ENCODE data around the gene SRPK1. TPM values are rescaled to one million over a fixed set of nuclear protein-coding genes. Genes with fewer than 3 reads are reported as not detected.

The SRPK1 gene
- total RNA-seq, 1 donor from 2014 or later = 51.5 TPM

DNA sequence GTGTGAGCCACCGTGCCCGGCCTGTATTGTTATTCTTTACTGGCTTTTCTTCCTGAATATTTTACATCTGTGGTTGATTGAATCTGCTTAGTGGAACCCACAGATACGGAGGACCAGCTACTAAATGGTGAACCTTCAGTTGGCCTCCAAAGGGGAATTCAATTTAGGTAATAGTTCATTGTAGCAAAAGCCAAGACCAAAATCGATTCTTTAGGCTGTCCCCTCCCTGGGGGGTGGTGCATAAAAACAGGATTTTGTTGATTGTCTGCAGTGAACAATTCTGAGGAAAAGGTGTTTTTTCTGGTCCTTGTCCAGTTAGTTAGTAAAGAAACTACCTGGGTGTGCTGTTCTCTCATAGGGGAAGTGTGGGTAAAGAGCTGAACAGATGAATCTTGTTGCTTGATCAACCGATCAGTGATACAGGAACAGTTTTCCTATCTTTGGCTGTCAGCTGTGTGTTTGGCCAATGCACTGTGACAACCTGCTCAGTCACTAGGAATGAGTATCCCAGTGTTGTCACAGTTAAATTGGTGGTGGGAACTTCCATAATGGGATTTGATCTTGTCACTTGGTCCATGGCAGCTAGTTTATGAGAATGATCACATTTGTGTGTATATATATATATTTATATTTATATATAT lies 96.2 kb downstream of the SRPK1 start:
- no peak overlapping the region for H3K27ac Mint-ChIP-seq
- DNase-seq (no peak), ATAC-seq (ENCODE audit: low read depth) (no peak)
- H3K36me3 Mint-ChIP-seq (ENCODE audit: low read depth) = no peaks in the 10 kb centered on the region
- H3K4me1 Mint-ChIP-seq = peaks cover 4% of the 10 kb centered on the region
- CTCF ChIA-PET = no interaction called here
- H3K4me3 Mint-ChIP-seq = no peak overlapping the region
- POLR2A ChIA-PET = no interaction called here
- TF ChIP-seq, protein P1, sequence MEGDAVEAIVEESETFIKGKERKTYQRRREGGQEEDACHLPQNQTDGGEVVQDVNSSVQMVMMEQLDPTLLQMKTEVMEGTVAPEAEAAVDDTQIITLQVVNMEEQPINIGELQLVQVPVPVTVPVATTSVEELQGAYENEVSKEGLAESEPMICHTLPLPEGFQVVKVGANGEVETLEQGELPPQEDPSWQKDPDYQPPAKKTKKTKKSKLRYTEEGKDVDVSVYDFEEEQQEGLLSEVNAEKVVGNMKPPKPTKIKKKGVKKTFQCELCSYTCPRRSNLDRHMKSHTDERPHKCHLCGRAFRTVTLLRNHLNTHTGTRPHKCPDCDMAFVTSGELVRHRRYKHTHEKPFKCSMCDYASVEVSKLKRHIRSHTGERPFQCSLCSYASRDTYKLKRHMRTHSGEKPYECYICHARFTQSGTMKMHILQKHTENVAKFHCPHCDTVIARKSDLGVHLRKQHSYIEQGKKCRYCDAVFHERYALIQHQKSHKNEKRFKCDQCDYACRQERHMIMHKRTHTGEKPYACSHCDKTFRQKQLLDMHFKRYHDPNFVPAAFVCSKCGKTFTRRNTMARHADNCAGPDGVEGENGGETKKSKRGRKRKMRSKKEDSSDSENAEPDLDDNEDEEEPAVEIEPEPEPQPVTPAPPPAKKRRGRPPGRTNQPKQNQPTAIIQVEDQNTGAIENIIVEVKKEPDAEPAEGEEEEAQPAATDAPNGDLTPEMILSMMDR (IDR thresholded peaks at IDR 0.05) = no peak
- intact Hi-C loops (cut with micrococcal nuclease) = no loop called here
- H3K9me3 Mint-ChIP-seq = no peaks in the 10 kb centered on the region
- H3K27me3 Mint-ChIP-seq = no peaks in the 10 kb centered on the region

DNA sequence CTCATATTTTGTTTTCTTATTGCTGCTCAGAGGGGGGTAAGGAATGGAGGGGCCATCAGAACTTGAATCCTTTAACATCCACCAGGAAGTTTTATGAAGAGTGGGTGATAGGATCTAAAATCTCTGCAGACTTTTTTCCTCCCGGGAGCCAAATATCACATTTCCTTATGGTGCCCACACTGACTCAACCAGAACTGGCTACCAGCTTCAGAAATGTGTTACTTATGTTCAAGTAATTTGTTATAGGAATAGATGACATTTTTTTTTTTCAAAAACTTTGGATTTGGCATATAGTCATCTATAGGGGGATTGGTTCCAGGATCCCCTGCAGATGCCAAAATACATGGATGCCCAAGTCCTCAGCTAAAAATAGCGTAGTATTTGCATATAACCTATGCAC lies 97.3 kb downstream of the SRPK1 start:
- Mint-ChIP-seq H3K4me3 (no peak overlapping the region), H3K27me3 (peaks cover 3% of the 10 kb centered on the region), H3K36me3 (ENCODE audit: low read depth) (no peaks in the 10 kb centered on the region), H3K4me1 (peaks cover 4% of the 10 kb centered on the region), H3K27ac (no peak overlapping the region), H3K9me3 (no peaks in the 10 kb centered on the region)
- ChIA-PET POLR2A (no interaction called here), CTCF (no interaction called here)
- DNase-seq = no peak
- no peak for ATAC-seq (ENCODE audit: low read depth)
- intact Hi-C loops (cut with micrococcal nuclease) = no loop called here
- TF ChIP-seq, protein P1 (IDR thresholded peaks at IDR 0.05) = no peak

DNA sequence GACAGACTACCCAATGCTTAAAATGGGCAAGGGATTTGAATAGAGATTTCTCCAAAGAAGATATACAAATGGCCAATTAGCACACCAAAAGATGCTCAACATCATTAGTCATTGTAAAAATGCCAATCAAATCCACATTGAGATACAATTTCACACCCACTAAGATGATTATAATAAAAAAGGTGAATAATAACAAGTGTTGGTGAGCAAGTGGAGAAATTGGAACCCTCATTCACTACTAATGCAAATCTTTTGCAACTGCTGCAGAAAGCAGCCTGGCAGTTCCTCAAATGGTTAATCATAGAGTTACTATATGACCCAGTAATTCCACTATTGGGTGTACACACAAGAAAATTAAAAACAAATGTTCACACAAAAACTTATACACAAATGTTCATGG lies 103.4 kb downstream of the SRPK1 start:
- POLR2A ChIA-PET = interaction anchor here (0.6 kb wide), 1 partner anchor 162 kb away, joined by 3 read pairs; no protein-coding TSS in a partner anchor
- DNase-seq = no peak

DNA sequence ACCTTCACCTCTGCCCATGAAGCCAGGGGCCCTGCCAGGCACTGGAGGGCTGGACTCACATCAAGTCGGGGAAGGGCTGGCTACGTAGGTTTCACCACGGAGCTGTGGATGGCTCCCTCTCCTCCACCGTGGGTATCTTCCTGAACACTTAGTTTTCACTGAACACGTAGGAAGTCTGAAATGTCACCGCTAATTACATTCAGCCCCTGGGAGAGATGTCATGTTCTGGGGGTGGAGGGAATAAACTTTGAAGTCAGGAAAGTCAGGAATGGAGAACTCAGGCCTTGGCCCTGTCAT lies 109.3 kb downstream of the SRPK1 start:
- intact Hi-C loops (cut with micrococcal nuclease) = no loop called here
- H3K36me3 Mint-ChIP-seq (ENCODE audit: low read depth) = no peaks in the 10 kb centered on the region
- ChIA-PET POLR2A (no interaction called here), CTCF (no interaction called here)
- no peaks in the 10 kb centered on the region for H3K4me1 Mint-ChIP-seq
- H3K27ac Mint-ChIP-seq = no peak overlapping the region
- ATAC-seq (ENCODE audit: low read depth) (no peak), DNase-seq (no peak)
- TF ChIP-seq, protein P1 (IDR thresholded peaks at IDR 0.05) = no peak
- peaks cover 19% of the 10 kb centered on the region for H3K27me3 Mint-ChIP-seq
- H3K4me3 Mint-ChIP-seq = no peak overlapping the region
- no peaks in the 10 kb centered on the region for H3K9me3 Mint-ChIP-seq

More for the DNA sequence above, 103.4 kb downstream of the SRPK1 start:
- no peak overlapping the region for H3K27ac Mint-ChIP-seq
- CTCF ChIA-PET = no interaction called here
- intact Hi-C loops (cut with micrococcal nuclease) = no loop called here
- TF ChIP-seq, protein P1 (IDR thresholded peaks at IDR 0.05) = no peak
- no peak overlapping the region for H3K4me3 Mint-ChIP-seq
- peaks cover 9% of the 10 kb centered on the region for H3K9me3 Mint-ChIP-seq
- H3K4me1 Mint-ChIP-seq = peaks cover 4% of the 10 kb centered on the region
- H3K36me3 Mint-ChIP-seq (ENCODE audit: low read depth) = no peaks in the 10 kb centered on the region
- peaks cover 6% of the 10 kb centered on the region for H3K27me3 Mint-ChIP-seq
- no peak for ATAC-seq (ENCODE audit: low read depth)

DNA sequence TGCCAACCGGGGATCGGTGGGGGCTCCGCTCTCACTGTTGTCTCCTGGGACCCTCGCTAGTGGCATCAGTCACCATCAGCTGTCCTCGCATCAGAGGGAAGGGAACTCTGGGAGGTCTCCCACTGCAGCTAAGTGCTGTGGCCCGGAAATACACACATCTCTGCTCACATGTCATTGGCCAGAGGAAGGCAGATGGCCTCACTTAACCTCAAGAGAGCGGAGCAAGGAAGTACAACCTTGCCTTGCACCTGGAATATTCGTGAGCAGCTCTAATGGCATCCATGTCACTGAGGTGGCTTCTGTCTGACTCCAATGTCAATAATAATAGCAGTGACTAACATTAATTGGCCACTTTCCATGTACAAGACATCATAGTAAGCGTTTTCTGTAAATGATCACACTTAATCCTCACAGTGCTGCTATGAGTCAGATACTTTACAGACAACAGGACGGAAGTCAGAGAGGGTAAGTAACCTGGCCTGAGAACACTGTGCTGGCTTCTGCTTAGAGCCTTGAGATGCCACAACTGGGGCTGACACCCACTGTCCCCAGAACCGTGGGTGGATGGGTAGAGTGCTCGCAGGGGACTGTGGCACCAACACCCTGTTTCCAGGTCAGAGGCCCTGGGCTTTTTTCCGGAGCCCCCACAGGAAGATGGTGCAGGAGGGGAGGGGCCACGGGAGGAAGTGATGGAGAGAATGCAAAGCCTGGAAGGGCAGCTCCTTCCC lies 109.8 kb downstream of the SRPK1 start:
- TF ChIP-seq, protein P1 (IDR thresholded peaks at IDR 0.05) = no peak
- CTCF ChIA-PET = no interaction called here

More for the DNA sequence above, 109.8 kb downstream of the SRPK1 start:
- no peak overlapping the region for H3K27ac Mint-ChIP-seq
- H3K4me3 Mint-ChIP-seq = no peak overlapping the region
- no peaks in the 10 kb centered on the region for H3K9me3 Mint-ChIP-seq
- DNase-seq (no peak), ATAC-seq (ENCODE audit: low read depth) (no peak)
- no peaks in the 10 kb centered on the region for H3K4me1 Mint-ChIP-seq
- peaks cover 24% of the 10 kb centered on the region for H3K27me3 Mint-ChIP-seq
- H3K36me3 Mint-ChIP-seq (ENCODE audit: low read depth) = no peaks in the 10 kb centered on the region
- intact Hi-C loops (cut with micrococcal nuclease) = no loop called here
- POLR2A ChIA-PET = no interaction called here

Data from activated B cell treated with CpG ODN at 0.5 μM for 24 hours (primary cell).